H1 (cell line): Measurements from ENCODE around the gene KCNJ13. TPM values are rescaled to one million over a fixed set of nuclear protein-coding genes. Genes with fewer than 3 reads are reported as not detected.

Experiments used
- CTCF ChIA-PET: fragments of 300-600 bp; sonication (Branson Sonifier 250); formaldehyde crosslinking; loops from one replicate; lab custom pipeline; 2021; ENCODE audit not compliant: partially characterized antibody; lab: Charles Lee
- POLR2A ChIA-PET: fragments of 300-600 bp; sonication (Branson Sonifier 250); formaldehyde crosslinking; loops from one replicate; lab custom pipeline; 2021; ENCODE audit warnings: inconsistent platforms; ENCODE audit not compliant: partially characterized antibody; lab: Charles Lee
- DNase-seq, 2 experiments: peaks; one replicate each; pipeline versions ENCODE4 v3.0.0 to v3.0.0-alpha.2; 2010 to 2022; ENCODE audit warnings: low spot score in 2 of 2, low read depth in 1 of 2, mixed read lengths in 1 of 2
- FAIRE-seq: peaks from 2 replicates; lab custom pipeline; 2011; peaks lifted over from hg19 to GRCh38; lab: Jason Lieb, UNC
- H2AFZ ChIP-seq: 2 replicates; pipeline ENCODE4 v1.8.1; 2012; ENCODE audit warnings: low read length, inconsistent platforms
- H2AK5ac ChIP-seq: 2 replicates; pipeline ENCODE4 v1.6.1; 2013; ENCODE audit warnings: low read depth, low read length
- H2BK120ac ChIP-seq: replicated peaks from 2 replicates; pipeline ENCODE3; 2013; ENCODE audit warnings: low read depth, low read length, inconsistent platforms
- H2BK12ac ChIP-seq: 2 replicates; pipeline ENCODE4 v1.6.1; 2013; ENCODE audit warnings: low read depth, low read length
- H2BK15ac ChIP-seq: 2 replicates; pipeline ENCODE4 v1.6.1; 2013; ENCODE audit warnings: low read length
- H2BK20ac ChIP-seq: 2 replicates; pipeline ENCODE4 v1.6.1; 2013; ENCODE audit warnings: low read length
- H2BK5ac ChIP-seq: 2 replicates; pipeline ENCODE4 v1.6.1; 2013; ENCODE audit warnings: low read depth, low read length
- H3K14ac ChIP-seq: 2 replicates; pipeline ENCODE4 v1.6.1; 2013; ENCODE audit warnings: inconsistent platforms; ENCODE audit not compliant: insufficient read length
- H3K18ac ChIP-seq: 2 replicates; pipeline ENCODE4 v1.6.1; 2013; ENCODE audit warnings: low read length; ENCODE audit errors: extremely low read depth
- H3K23ac ChIP-seq: 2 replicates; pipeline ENCODE4 v1.6.1; 2013; ENCODE audit warnings: inconsistent platforms; ENCODE audit not compliant: insufficient read length
- H3K23me2 ChIP-seq: 2 replicates; pipeline ENCODE4 v1.6.1; 2013; ENCODE audit warnings: low read depth, low read length
- H3K27ac ChIP-seq: 2 replicates; pipeline ENCODE4 v1.6.1; 2011; ENCODE audit warnings: low read depth, low read length, inconsistent platforms
- H3K27me3 ChIP-seq, 4 experiments: replicated peaks in 1 of 4; 1 replicate in 1 of 4; 2 replicates in 3 of 4; pipeline versions ENCODE4 v1.6.1 to v1.8.1; 2011 to 2013; ENCODE audit warnings: low read length in 3 of 4, mild to moderate bottlenecking in 3 of 4, inconsistent platforms in 2 of 4, mixed read lengths in 2 of 4, moderate library complexity in 1 of 4; ENCODE audit not compliant: control insufficient read depth in 3 of 4, insufficient read depth in 3 of 4; ENCODE audit errors: extremely low read depth in 1 of 4
- H3K36me3 ChIP-seq, 4 experiments: 2 replicates each; pipeline versions ENCODE4 v1.6.1 to v1.8.1; 2011 to 2013; ENCODE audit warnings: mild to moderate bottlenecking in 4 of 4, low read length in 3 of 4, moderate library complexity in 2 of 4, control low read depth in 1 of 4, inconsistent platforms in 1 of 4; ENCODE audit not compliant: insufficient read depth in 4 of 4, control insufficient read depth in 2 of 4
- H3K4ac ChIP-seq: replicated peaks from 2 replicates; pipeline ENCODE3; 2013; ENCODE audit warnings: low read length, low read depth, mixed read lengths, inconsistent platforms; ENCODE audit not compliant: insufficient read length
- H3K4me1 ChIP-seq, 4 experiments: replicated peaks in 1 of 4; 1 replicate in 1 of 4; 2 replicates in 3 of 4; pipeline versions ENCODE4 v1.6.1 to v1.8.1; 2011 to 2013; ENCODE audit warnings: low read length in 3 of 4, inconsistent platforms in 2 of 4, mixed read lengths in 1 of 4; ENCODE audit not compliant: insufficient read depth in 4 of 4, control insufficient read depth in 3 of 4
- H3K4me2 ChIP-seq, 2 experiments: 2 replicates each; pipeline versions ENCODE4 v1.6.1 to v1.8.1; 2011 to 2013; ENCODE audit warnings: low read depth in 2 of 2, low read length in 2 of 2, control low read depth in 1 of 2, inconsistent platforms in 1 of 2, mild to moderate bottlenecking in 1 of 2; ENCODE audit not compliant: insufficient read depth in 1 of 2
- H3K4me3 ChIP-seq, 4 experiments: fragments of 200-600, 300-600 bp in 1 of 4; sonication (generic), shearing (Covaris generic), sonication (Bioruptor Twin) in 1 of 4; 2 replicates each; pipeline versions ENCODE4 v1.5.1 to v1.8.1; 2011 to 2016; ENCODE audit warnings: low read length in 4 of 4, low read depth in 3 of 4, control low read depth in 2 of 4, inconsistent platforms in 2 of 4, mild to moderate bottlenecking in 2 of 4, mixed read lengths in 1 of 4, moderate library complexity in 1 of 4; ENCODE audit not compliant: insufficient read depth in 2 of 4; ENCODE audit errors: extremely low read depth in 1 of 4
- H3K56ac ChIP-seq: replicated peaks from 2 replicates; pipeline ENCODE3; 2013; ENCODE audit warnings: low read depth, mild to moderate bottlenecking, mixed read lengths, low read length, inconsistent platforms; ENCODE audit not compliant: insufficient read length
- H3K79me1 ChIP-seq: 2 replicates; pipeline ENCODE4 v1.6.1; 2013; ENCODE audit warnings: low read depth, low read length, control low read depth
- H3K79me2 ChIP-seq, 2 experiments: 2 replicates each; pipeline versions ENCODE4 v1.6.1 to v1.8.1; 2012 to 2013; ENCODE audit warnings: low read length in 2 of 2, mild to moderate bottlenecking in 2 of 2, inconsistent platforms in 1 of 2; ENCODE audit not compliant: insufficient read depth in 2 of 2, control insufficient read depth in 1 of 2
- H3K9ac ChIP-seq, 4 experiments: replicated peaks in 1 of 4; 1 replicate in 1 of 4; 2 replicates in 3 of 4; pipeline versions ENCODE4 v1.6.1 to v1.8.1; 2011 to 2013; ENCODE audit warnings: low read depth in 3 of 4, low read length in 3 of 4, control low read depth in 2 of 4, mild to moderate bottlenecking in 2 of 4, moderate library complexity in 2 of 4, inconsistent platforms in 1 of 4; ENCODE audit errors: extremely low read depth in 1 of 4
- H3K9me3 ChIP-seq, 2 experiments: 2 replicates each; pipeline versions ENCODE4 v1.6.1 to v1.8.1; 2012 to 2013; ENCODE audit warnings: mild to moderate bottlenecking in 2 of 2, moderate library complexity in 2 of 2, control low read depth in 1 of 2, inconsistent platforms in 1 of 2, low read depth in 1 of 2, low read length in 1 of 2, mixed read lengths in 1 of 2; ENCODE audit not compliant: insufficient read depth in 2 of 2
- H4K20me1 ChIP-seq, 2 experiments: replicated peaks in 1 of 2; 2 replicates each; pipeline versions ENCODE3 to v1.8.1; 2011 to 2013; ENCODE audit warnings: inconsistent platforms in 2 of 2, low read length in 2 of 2, mild to moderate bottlenecking in 1 of 2; ENCODE audit not compliant: insufficient read depth in 2 of 2, control insufficient read depth in 1 of 2
- H4K5ac ChIP-seq: 2 replicates; pipeline ENCODE4 v1.6.1; 2013; ENCODE audit warnings: low read length, low read depth, mixed read lengths, inconsistent platforms; ENCODE audit not compliant: insufficient read length
- H4K8ac ChIP-seq: 2 replicates; pipeline ENCODE4 v1.8.0; 2013; ENCODE audit warnings: mild to moderate bottlenecking, moderate library complexity, low read length, inconsistent platforms; ENCODE audit not compliant: insufficient read depth; ENCODE audit errors: extremely low read depth
- H4K91ac ChIP-seq: replicated peaks from 2 replicates; pipeline ENCODE3; 2013; ENCODE audit warnings: low read length, mixed read lengths, inconsistent platforms; ENCODE audit not compliant: insufficient read length
- GTF2F1 ChIP-seq: IDR thresholded peaks from 2 replicates; pipeline ENCODE4 v1.6.1; 2012; ENCODE audit warnings: low read depth, low read length, improper control_type of control experiment, borderline replicate concordance
- KDM4A ChIP-seq: IDR thresholded peaks from one replicate; pipeline ENCODE4 v1.7.1; 2012; ENCODE audit warnings: low read depth, mild to moderate bottlenecking, moderate library complexity, low read length, inconsistent platforms; ENCODE audit not compliant: severe bottlenecking
- KDM5A ChIP-seq: fragments of 200-600 bp; IDR thresholded peaks from 2 replicates; pipeline ENCODE4 v1.7.1; 2012; ENCODE audit warnings: mild to moderate bottlenecking, low read length, inconsistent platforms, mixed read lengths
- MAFK ChIP-seq: IDR thresholded peaks from 2 replicates; pipeline ENCODE4 v1.6.1; 2012; ENCODE audit warnings: low read depth, mild to moderate bottlenecking, improper control_type of control experiment, low read length
- WGBS, 2 experiments: shearing (Covaris generic) in 1 of 2; methylation state at CpG; one replicate each; pipeline versions ENCODE4 v1.1.6 to v1.1.7; 2013 to 2015; ENCODE audit warnings: low lambda C conversion rate in 2 of 2, mixed read lengths in 2 of 2, inconsistent platforms in 1 of 2, low coverage in 1 of 2, missing lambda C conversion rate in 1 of 2; ENCODE audit not compliant: insufficient replicate concordance in 2 of 2, insufficient coverage in 1 of 2, insufficient read length in 1 of 2; ENCODE audit errors: extremely low coverage in 1 of 2, missing lambda C conversion rate in 1 of 2; 5-methylcytosine and 5-hydroxymethylcytosine counted together
- polyA plus RNA-seq, 7 experiments: library from polyadenylated mRNA; depleted of rRNA in 3 of 7; stranded (reverse) in 5 of 7; unstranded in 2 of 7; fragments of >200 nt in 5 of 7; fragments of 200-250 nt in 2 of 7; gene quantifications; 1 replicate in 5 of 7; 2 replicates in 1 of 7; 4 replicates in 1 of 7; pipeline versions ENCODE4 v1.2.1 to v1.2.3, GENCODE V29; 2011 to 2013; ENCODE audit warnings: missing spikeins in 2 of 7, mixed read lengths in 2 of 7
- total RNA-seq: library from RNA; stranded (reverse); fragmentation: NEBNext Ultra II Directional; extraction: Animal tissue kit (Norgen Biotek cat#: 25700); gene quantifications from 2 replicates; pipeline ENCODE4 v1.2.1, GENCODE V29; 2021

KCNJ13 gene
- total and polyA plus RNA-seq, 2 of the 8 experiments (the other 6 are each of a cell fraction or from before 2014, with no cell fraction given), result not detected

- FAIRE-seq, result no peak
- Histone ChIP-seq H3K79me1 (no peaks in the 10 kb centered on the region; the same call in 1 of the 2 replicates), H2AK5ac (no peak overlapping the region), H3K9me3 (no peaks in the 10 kb centered on the region), H3K4ac (no peak overlapping the region), H3K27ac (no peak overlapping the region), H3K23ac (no peak overlapping the region), H3K18ac (no peak overlapping the region), H4K91ac (no peak overlapping the region), H2AFZ (no peak overlapping the region), H2BK15ac (no peak overlapping the region), H3K4me3 (no peak overlapping the region), H3K14ac (no peak overlapping the region), H3K4me1 (peaks cover 0 to 5% (median 0%) of the 10 kb centered on the region in 4 experiments; a peak in 1 of 7 replicates), H3K23me2 (no peaks in the 10 kb centered on the region; the same call in 1 of the 2 replicates), H3K79me2 (no peaks in the 10 kb centered on the region), H2BK20ac (no peak overlapping the region), H2BK120ac (no peak overlapping the region), H3K56ac (no peak overlapping the region), H3K4me2 (no peak overlapping the region), H3K27me3 (no peaks in the 10 kb centered on the region), H2BK5ac (no peak overlapping the region), H2BK12ac (no peak overlapping the region), H3K36me3 (peaks cover 9 to 49% (median 30%) of the 10 kb centered on the region in 4 experiments), H4K8ac (no peak overlapping the region), H4K5ac (no peak overlapping the region), H3K9ac (no peak overlapping the region), H4K20me1 (no peaks in the 10 kb centered on the region)
- 100% methylated on average over 1 of the region's 1 CpG; no CpG with 5 or more reads in 1 of the 2 experiments for WGBS, 2 experiments
- POLR2A ChIA-PET, result no interaction called here
- CTCF ChIA-PET, result no interaction called here
- no peak for DNase-seq
- TF ChIP-seq KDM4A, result no peak
- TF ChIP-seq GTF2F1, result no peak
- TF ChIP-seq KDM5A, result no peak
- no peak for TF ChIP-seq MAFK
Measured at GRCh38 chr2:232795920-232796319, 19.6 kb upstream of the KCNJ13 start.
